GM23248 (cell line): ENCODE data around the gene CMIP. TPM values are rescaled to one million over a fixed set of nuclear protein-coding genes. Genes with fewer than 3 reads are reported as not detected.

ENCODE experiments used
- DNase-seq: peaks from one replicate; pipeline ENCODE4 v3.0.0-alpha.2; 2015
- H2AFZ ChIP-seq: fragments of 200-600 bp; sonication (generic); 2 replicates; pipeline ENCODE4 v1.6.1; 2016; ENCODE audit warnings: antibody characterized with exemption
- H3F3A ChIP-seq: fragments of 200-600 bp; sonication (generic); 2 replicates; pipeline ENCODE4 v1.6.1; 2016; ENCODE audit warnings: mild to moderate bottlenecking, antibody characterized with exemption, mixed run types; ENCODE audit not compliant: insufficient read depth
- H3K27ac ChIP-seq: fragments of 200-600 bp; sonication (generic); 2 replicates; pipeline ENCODE4 v1.5.1; 2016; ENCODE audit warnings: mild to moderate bottlenecking
- H3K27me3 ChIP-seq: fragments of 200-600 bp; sonication (generic); replicated peaks from 2 replicates; pipeline ENCODE4 v1.6.1; 2016; ENCODE audit warnings: mild to moderate bottlenecking; ENCODE audit not compliant: insufficient read depth
- H3K36me3 ChIP-seq: fragments of 200-600 bp; sonication (generic); 2 replicates; pipeline ENCODE4 v1.6.1; 2016; ENCODE audit warnings: low read depth, mild to moderate bottlenecking
- H3K4me1 ChIP-seq: fragments of 200-600 bp; sonication (generic); 2 replicates; pipeline ENCODE4 v1.6.1; 2016; ENCODE audit warnings: mild to moderate bottlenecking; ENCODE audit not compliant: insufficient read depth
- H3K4me2 ChIP-seq: fragments of 200-600 bp; sonication (generic); one replicate; pipeline ENCODE4 v1.6.1; 2016; ENCODE audit warnings: mild to moderate bottlenecking; ENCODE audit not compliant: unreplicated experiment
- H3K4me3 ChIP-seq: fragments of 200-600 bp; sonication (generic); 2 replicates; pipeline ENCODE4 v1.5.1; 2016; ENCODE audit warnings: mild to moderate bottlenecking
- H3K79me2 ChIP-seq: fragments of 200-600 bp; sonication (generic); 2 replicates; pipeline ENCODE4 v1.6.1; 2016; ENCODE audit warnings: mild to moderate bottlenecking; ENCODE audit not compliant: insufficient read depth
- H3K9ac ChIP-seq: fragments of 200-600 bp; sonication (generic); 2 replicates; pipeline ENCODE4 v1.6.1; 2016; ENCODE audit warnings: mild to moderate bottlenecking
- H3K9me2 ChIP-seq: fragments of 200-600 bp; sonication (generic); 2 replicates; pipeline ENCODE4 v1.6.1; 2016; ENCODE audit warnings: mixed run types, mild to moderate bottlenecking, moderate library complexity; ENCODE audit not compliant: insufficient read depth
- H3K9me3 ChIP-seq: fragments of 200-600 bp; sonication (generic); one replicate; pipeline ENCODE4 v1.6.1; 2017; ENCODE audit warnings: low read depth
- H4K20me1 ChIP-seq: fragments of 200-600 bp; sonication (generic); 2 replicates; pipeline ENCODE4 v1.6.0; 2016; ENCODE audit not compliant: insufficient read depth
- EZH2 ChIP-seq: fragments of 200-600 bp; sonication (generic); IDR thresholded peaks from 2 replicates; pipeline ENCODE4 v1.6.1; 2018; ENCODE audit warnings: antibody characterized with exemption, mild to moderate bottlenecking; ENCODE audit not compliant: insufficient read depth, poor library complexity, severe bottlenecking
- EZH2phosphoT487 ChIP-seq: fragments of 200-600 bp; sonication (generic); IDR thresholded peaks from 2 replicates; pipeline ENCODE4 v1.6.1; 2018; ENCODE audit warnings: antibody characterized with exemption, moderate library complexity, mild to moderate bottlenecking, low read depth; ENCODE audit not compliant: insufficient read depth
- WGBS, 2 experiments: methylation state at CpG; one replicate each; pipeline ENCODE4 v1.1.6; 2015 to 2017; ENCODE audit warnings: low lambda C conversion rate in 2 of 2, low coverage in 1 of 2; ENCODE audit errors: missing lambda C conversion rate in 2 of 2; 5-methylcytosine and 5-hydroxymethylcytosine counted together
- in situ Hi-C: fragments of 300-500 bp; cut with MboI; formaldehyde crosslinking; loops from 2 replicates; pipeline ENCODE4 v1.15.0; 2020
- polyA plus RNA-seq: library from polyadenylated mRNA; unstranded; fragments of >200 nt; fragmentation: Nextera tagmentation; extraction: Ambion mirVana; gene quantifications from 2 replicates; pipeline ENCODE4 v1.2.1, GENCODE V29; 2016
- total RNA-seq: library from RNA; depleted of rRNA; stranded (reverse); fragments of >200 nt; shearing (Covaris generic); gene quantifications from 2 replicates; pipeline ENCODE4 v1.2.3, GENCODE V29; 2014

Gene CMIP
- total and polyA plus RNA-seq, 2 experiments from 2014 or later, result 1.5 to 9.5 TPM

- Histone ChIP-seq H3K9me2 (no peaks in the 10 kb centered on the region), H3F3A (no peaks in the 10 kb centered on the region), H3K79me2 (peaks cover 10% of the 10 kb centered on the region; the same call in 1 of the 2 replicates), H3K4me2 (no peak overlapping the region), H3K9ac (no peak overlapping the region), H3K9me3 (no peaks in the 10 kb centered on the region), H4K20me1 (no peaks in the 10 kb centered on the region), H3K4me3 (no peak overlapping the region), H3K27ac (no peak overlapping the region), H3K4me1 (peaks cover 6% of the 10 kb centered on the region; the same call in 1 of the 2 replicates), H2AFZ (no peak overlapping the region), H3K27me3 (no peaks in the 10 kb centered on the region), H3K36me3 (no peaks in the 10 kb centered on the region)
- in situ Hi-C loops, result no loop called here
- WGBS, 2 experiments, result 74 to 77% methylated on average over 13 of the region's 13 CpGs
- TF ChIP-seq EZH2phosphoT487 (no peak), EZH2 (no peak)
- no peak for DNase-seq
Observed at GRCh38 chr16:81634380-81635062, 189.9 kb downstream of the CMIP start.

GRCh38 chr16:81635063-81635937 is 190.7 kb downstream of the CMIP start:
- H3K27me3 ChIP-seq, result no peaks in the 10 kb centered on the region
- in situ Hi-C loops, result no loop called here
- H3K79me2 ChIP-seq, result peaks cover 14% of the 10 kb centered on the region; the same call in 1 of the 2 replicates

GRCh38 chr16:81636298-81636993 is 191.8 kb downstream of the CMIP start:
- Histone ChIP-seq H3K9me2 (no peaks in the 10 kb centered on the region), H4K20me1 (no peaks in the 10 kb centered on the region)
- peak; percentile 25 for DNase-seq

More at GRCh38 chr16:81635063-81635937, 190.7 kb downstream of the CMIP start:
- H3K4me3 ChIP-seq, result no peak overlapping the region
- H3K4me2 ChIP-seq, result no peak overlapping the region
- H2AFZ ChIP-seq, result no peak overlapping the region
- no peaks in the 10 kb centered on the region for H3K9me3 ChIP-seq
- DNase-seq, result no peak
- no peak overlapping the region for H3K9ac ChIP-seq
- 88 to 90% methylated on average over 15 of the region's 15 CpGs for WGBS, 2 experiments
- no peaks in the 10 kb centered on the region for H3K36me3 ChIP-seq
- no peaks in the 10 kb centered on the region for H3F3A ChIP-seq
- peaks cover 6% of the 10 kb centered on the region; the same call in 1 of the 2 replicates for H3K4me1 ChIP-seq
- TF ChIP-seq EZH2phosphoT487, result no peak
- TF ChIP-seq EZH2, result no peak
- no peak overlapping the region for H3K27ac ChIP-seq
- no peaks in the 10 kb centered on the region for H4K20me1 ChIP-seq
- H3K9me2 ChIP-seq, result no peaks in the 10 kb centered on the region

More at GRCh38 chr16:81636298-81636993, 191.8 kb downstream of the CMIP start:
- Histone ChIP-seq H3K79me2 (peaks cover 16% of the 10 kb centered on the region; the same call in 1 of the 2 replicates), H3K4me3 (no peak overlapping the region), H3K9me3 (no peaks in the 10 kb centered on the region), H3F3A (no peaks in the 10 kb centered on the region), H3K36me3 (no peaks in the 10 kb centered on the region), H3K4me2 (no peak overlapping the region), H3K9ac (no peak overlapping the region), H2AFZ (no peak overlapping the region), H3K27me3 (no peaks in the 10 kb centered on the region), H3K27ac (no peak overlapping the region), H3K4me1 (peaks cover 6% of the 10 kb centered on the region; the same call in 1 of the 2 replicates)
- TF ChIP-seq EZH2 (no peak), EZH2phosphoT487 (no peak)
- in situ Hi-C loops, result no loop called here
- WGBS, 2 experiments, result 58% methylated on average over 16 of the region's 16 CpGs
